ENCODE measurements around the gene OIP5. TPM values are rescaled to one million over a fixed set of nuclear protein-coding genes. Genes with fewer than 3 reads are reported as not detected.

The OIP5 gene
- total RNA-seq, 1 donor from 2014 or later: not detected

DNA sequence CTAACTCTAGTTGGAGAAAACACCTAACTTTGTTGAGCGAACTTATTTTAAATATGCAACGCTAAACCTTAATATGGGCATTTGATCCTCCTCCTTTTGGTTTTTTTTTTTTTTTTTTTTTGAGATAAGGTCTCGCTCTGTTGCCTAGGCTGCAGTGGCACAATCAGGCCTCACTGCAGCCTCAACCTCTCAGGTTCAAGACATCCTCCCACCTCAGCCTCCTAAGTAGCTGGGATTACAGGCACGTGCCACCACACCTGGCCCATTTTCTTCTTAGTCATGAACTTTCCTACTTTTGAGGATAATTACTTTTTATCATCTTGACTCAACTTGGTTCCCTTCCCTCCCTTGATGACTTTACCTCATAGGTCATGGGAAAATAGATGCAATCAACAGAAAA is 4.2 kb upstream of the OIP5 start:
- no peak for TF ChIP-seq CTCF (IDR thresholded peaks at IDR 0.05)
- intact Hi-C loops (cut with DNase I): no loop called here
- Histone ChIP-seq H3K9me3 (no peaks in the 10 kb centered on the region), H3K36me3 (no peaks in the 10 kb centered on the region), H3K27ac (no peak overlapping the region), H3K27me3 (no peaks in the 10 kb centered on the region), H3K4me1 (peaks cover 0 to 8% of the 10 kb centered on the region in 2 donors), H3K4me3 (no peak overlapping the region)
- DNase-seq (ENCODE audit: low spot score in 2 of 2): no peak

DNA sequence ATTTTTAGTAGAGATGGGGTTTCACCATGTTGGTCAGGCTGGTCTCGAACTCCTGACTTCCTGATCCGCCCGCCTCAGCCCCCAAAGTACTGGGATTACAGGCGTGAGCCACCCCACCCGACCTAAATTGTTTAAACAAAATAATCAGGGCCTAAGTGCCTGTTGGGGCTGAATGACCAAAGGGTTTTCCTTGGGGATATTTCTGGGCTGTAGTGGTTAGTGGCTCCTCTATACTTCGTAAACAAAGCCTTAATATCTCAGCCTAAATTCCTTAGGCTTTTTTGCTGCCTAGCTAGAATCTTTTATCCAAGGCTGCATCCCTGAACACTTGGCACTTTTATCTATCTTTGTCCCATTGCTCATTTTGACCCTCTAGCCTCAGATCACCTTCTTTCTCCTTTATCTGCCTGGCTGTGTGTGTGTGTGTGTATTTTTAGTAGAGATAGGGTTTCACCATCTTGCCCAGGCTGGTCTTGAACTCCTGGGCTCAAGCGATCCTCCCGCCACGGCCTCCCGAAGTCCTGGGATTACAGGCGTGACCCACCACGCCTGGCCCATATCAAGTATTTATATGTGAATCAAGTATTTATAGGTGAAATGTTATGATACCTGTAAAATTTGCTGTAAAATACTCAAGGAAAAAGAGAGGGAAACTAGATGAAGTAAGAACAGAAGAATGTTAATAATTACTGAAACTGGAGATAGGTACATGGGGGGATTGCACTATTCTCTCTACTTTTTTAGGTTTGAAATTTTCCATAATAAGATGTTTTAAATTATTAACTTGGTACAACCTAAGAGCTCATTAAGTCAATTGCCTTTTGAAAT is 2.1 kb upstream of the OIP5 start:
- TF ChIP-seq CTCF (IDR thresholded peaks at IDR 0.05): no peak
- intact Hi-C loops (cut with DNase I): loop anchor here (5.0 kb wide), 5 partner anchors 68 to 767 kb away; partner anchors contain the start of genes CCDC32, INO80, NDUFAF1 and RPUSD2
- Histone ChIP-seq H3K4me1 (peaks cover 0 to 8% of the 10 kb centered on the region in 2 donors), H3K27ac (no peak overlapping the region), H3K9me3 (no peaks in the 10 kb centered on the region), H3K27me3 (no peaks in the 10 kb centered on the region), H3K4me3 (peak overlapping the region in 1 of 2 donors; percentile 89), H3K36me3 (no peaks in the 10 kb centered on the region)
- no peak for DNase-seq (ENCODE audit: low spot score in 2 of 2)

GRCh38 chr15:41333026-41333562 is 703 bp upstream of the OIP5 start:
- intact Hi-C loops (cut with DNase I): loop anchor here (2.0 to 5.0 kb wide), 6 partner anchors 69 to 766 kb away; partner anchors contain the start of genes CCDC32, CHP1, EXD1 and INO80
- no peaks in the 10 kb centered on the region for H3K36me3 ChIP-seq

GRCh38 chr15:41331833-41332193 is 578 bp downstream of the OIP5 start:
- no peaks in the 10 kb centered on the region for H3K36me3 ChIP-seq
- H3K4me3 ChIP-seq: peak overlapping the region; percentile 89 to 91
- H3K9me3 ChIP-seq: no peaks in the 10 kb centered on the region
- peaks cover 0 to 8% of the 10 kb centered on the region in 2 donors for H3K4me1 ChIP-seq
- DNase-seq (ENCODE audit: low spot score in 2 of 2): no peak
- H3K27me3 ChIP-seq: no peaks in the 10 kb centered on the region
- intact Hi-C loops (cut with DNase I): loop anchor here (1.0 to 5.0 kb wide), 7 partner anchors 48 to 765 kb away; partner anchors contain the start of genes CCDC32, CHP1, EXD1 and INO80
- H3K27ac ChIP-seq: no peak overlapping the region
- TF ChIP-seq CTCF (IDR thresholded peaks at IDR 0.05): no peak

More at GRCh38 chr15:41333026-41333562, 703 bp upstream of the OIP5 start:
- no peaks in the 10 kb centered on the region for H3K27me3 ChIP-seq
- peak overlapping the region in 1 of 2 donors; percentile 40 for H3K27ac ChIP-seq
- peak overlapping the region; percentile 89 to 91 for H3K4me3 ChIP-seq
- no peak for DNase-seq (ENCODE audit: low spot score in 2 of 2)
- H3K4me1 ChIP-seq: peaks cover 0 to 8% of the 10 kb centered on the region in 2 donors
- no peak for TF ChIP-seq CTCF (IDR thresholded peaks at IDR 0.05)
- no peaks in the 10 kb centered on the region for H3K9me3 ChIP-seq

DNA sequence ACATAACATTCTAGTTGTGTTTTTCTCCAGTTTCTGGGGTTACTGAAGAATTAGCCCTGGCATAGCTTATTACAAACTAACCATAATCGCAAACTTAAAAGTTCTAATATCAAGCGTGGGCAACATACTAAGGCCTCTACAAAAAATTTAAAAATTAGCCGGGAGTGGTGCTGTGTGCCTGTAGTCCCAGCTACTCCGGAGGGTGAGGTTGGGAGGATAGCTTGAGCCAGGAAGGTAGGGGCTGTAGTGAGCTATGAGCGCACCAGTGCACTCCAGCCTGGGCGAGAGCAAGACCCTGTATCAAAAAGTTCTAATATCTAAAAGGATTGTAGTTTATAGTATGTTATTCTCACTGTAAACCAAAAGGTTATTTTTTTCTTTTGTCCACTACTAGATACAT is 1.1 kb downstream of the OIP5 start:
- DNase-seq (ENCODE audit: low spot score in 2 of 2): no peak
- Histone ChIP-seq H3K27me3 (no peaks in the 10 kb centered on the region), H3K27ac (no peak overlapping the region), H3K4me1 (peaks cover 0 to 8% of the 10 kb centered on the region in 2 donors), H3K4me3 (peak overlapping the region in 1 of 2 donors; percentile 89), H3K36me3 (no peaks in the 10 kb centered on the region), H3K9me3 (no peaks in the 10 kb centered on the region)
- TF ChIP-seq CTCF (IDR thresholded peaks at IDR 0.05): no peak
- intact Hi-C loops (cut with DNase I): loop anchor here (5.0 kb wide), 5 partner anchors 71 to 764 kb away; partner anchors contain the start of genes CCDC32, INO80, NDUFAF1 and RPUSD2

All from ascending aorta (tissue), 2 donors.